GM12873 (cell line): ENCODE results near the gene C2.

Experiments used
- CTCF ChIP-seq: IDR thresholded peaks from 2 replicates; pipeline ENCODE4 v1.5.1; 2012; ENCODE audit warnings: low read depth, mild to moderate bottlenecking, moderate library complexity, low read length, control low read depth; ENCODE audit not compliant: insufficient read depth; ENCODE audit errors: missing control alignments

C2 gene

GRCh38 chr6:31967926-31968320, 40.4 kb downstream of the C2 start:
- no peak for TF ChIP-seq CTCF

GRCh38 chr6:31968326-31968725, 40.8 kb downstream of the C2 start:
- TF ChIP-seq CTCF, result no peak

- no peak for TF ChIP-seq CTCF
Measured at GRCh38 chr6:31968791-31969711, 41.5 kb downstream of the C2 start.

- no peak for TF ChIP-seq CTCF
Measured at GRCh38 chr6:31969712-31970603, 42.4 kb downstream of the C2 start.

GRCh38 chr6:31970604-31971271, 43.2 kb downstream of the C2 start:
- TF ChIP-seq CTCF, result no peak

GRCh38 chr6:31971279-31971992, 43.9 kb downstream of the C2 start:
- no peak for TF ChIP-seq CTCF
